ENCODE results near the gene TEAD3.
"Not testable (repeated sequence)": the region's sequence is repeated elsewhere in the genome, so short reads cannot be mapped to it uniquely, and the experiment has no call there.

Gene TEAD3

DNA sequence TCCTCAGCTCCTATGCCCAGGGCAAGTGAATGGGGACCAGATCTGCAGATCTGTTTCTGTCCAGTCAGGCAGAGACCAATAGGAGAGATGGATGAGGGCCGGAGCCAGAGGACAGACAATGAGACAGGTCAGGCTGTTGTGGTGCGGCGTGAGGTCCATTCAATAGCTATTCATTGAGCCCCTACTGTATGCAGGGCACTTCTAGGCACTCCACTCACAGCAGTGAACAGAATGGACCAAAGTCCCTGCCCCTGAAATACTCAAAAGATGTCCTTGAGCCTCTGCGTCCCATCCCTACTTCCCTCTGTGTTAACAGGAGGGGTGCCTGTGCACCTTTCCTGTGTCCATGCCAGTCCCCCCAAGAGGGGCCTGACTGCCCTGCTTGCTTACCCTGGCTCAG is 24.4 kb upstream of the TEAD3 start:
- ATAC-seq (replicated peaks): no peak

DNA sequence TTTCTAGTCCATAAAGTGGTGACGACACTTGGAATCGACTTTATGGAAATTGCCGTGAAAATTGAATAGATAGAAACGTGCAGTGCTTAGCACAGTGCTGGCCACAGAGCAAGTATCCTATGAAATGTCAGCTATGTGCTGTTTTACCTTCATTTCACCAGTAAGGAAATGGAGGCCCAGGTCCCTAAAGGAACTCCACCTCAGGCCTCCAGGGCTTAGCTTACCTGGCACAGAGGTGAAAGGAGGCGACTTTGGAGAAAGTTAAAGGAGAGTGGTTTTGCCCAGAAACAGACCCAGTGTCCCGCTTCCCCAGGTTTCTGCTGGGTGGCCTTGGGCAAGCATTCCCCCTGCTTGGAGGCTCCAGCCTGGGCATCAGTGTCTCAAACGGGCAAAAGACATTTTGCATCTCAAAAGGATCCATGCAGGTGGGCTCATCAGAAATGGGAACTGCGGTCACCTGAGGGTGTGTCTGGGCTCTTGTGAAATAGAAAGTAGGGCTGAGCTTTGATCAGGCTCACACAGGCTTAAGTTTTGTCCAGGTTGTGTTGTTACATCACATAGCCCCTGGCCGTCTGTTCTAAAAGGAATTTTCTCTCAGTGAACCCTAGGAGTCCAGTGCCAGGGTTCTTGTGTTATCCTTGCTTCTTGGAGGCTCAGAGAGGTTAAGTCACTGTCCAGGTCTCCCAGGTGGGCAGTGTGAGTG is 22.6 kb upstream of the TEAD3 start:
- Mint-ChIP-seq H3K36me3 (ENCODE audit: insufficient read depth) (peaks cover 5% of the 10 kb centered on the region), H3K4me1 (ENCODE audit: low read depth in 2 of 2) (peaks cover 18 to 36% of the 10 kb centered on the region in 2 donors), H3K9me3 (no peaks in the 10 kb centered on the region), H3K27me3 (peaks cover 0 to 6% of the 10 kb centered on the region in 2 donors), H3K4me3 (no peak overlapping the region), H3K27ac (no peak overlapping the region)
- ATAC-seq (replicated peaks): no peak
- no peak for DNase-seq

More for the DNA sequence above, 24.4 kb upstream of the TEAD3 start:
- no peak overlapping the region for H3K4me3 Mint-ChIP-seq
- no peak overlapping the region for H3K27ac Mint-ChIP-seq
- H3K27me3 Mint-ChIP-seq: no peaks in the 10 kb centered on the region
- H3K9me3 Mint-ChIP-seq: no peaks in the 10 kb centered on the region
- H3K36me3 Mint-ChIP-seq (ENCODE audit: insufficient read depth): peaks cover 11% of the 10 kb centered on the region
- DNase-seq: no peak
- H3K4me1 Mint-ChIP-seq (ENCODE audit: low read depth in 2 of 2): peaks cover 18 to 37% of the 10 kb centered on the region in 2 donors

DNA sequence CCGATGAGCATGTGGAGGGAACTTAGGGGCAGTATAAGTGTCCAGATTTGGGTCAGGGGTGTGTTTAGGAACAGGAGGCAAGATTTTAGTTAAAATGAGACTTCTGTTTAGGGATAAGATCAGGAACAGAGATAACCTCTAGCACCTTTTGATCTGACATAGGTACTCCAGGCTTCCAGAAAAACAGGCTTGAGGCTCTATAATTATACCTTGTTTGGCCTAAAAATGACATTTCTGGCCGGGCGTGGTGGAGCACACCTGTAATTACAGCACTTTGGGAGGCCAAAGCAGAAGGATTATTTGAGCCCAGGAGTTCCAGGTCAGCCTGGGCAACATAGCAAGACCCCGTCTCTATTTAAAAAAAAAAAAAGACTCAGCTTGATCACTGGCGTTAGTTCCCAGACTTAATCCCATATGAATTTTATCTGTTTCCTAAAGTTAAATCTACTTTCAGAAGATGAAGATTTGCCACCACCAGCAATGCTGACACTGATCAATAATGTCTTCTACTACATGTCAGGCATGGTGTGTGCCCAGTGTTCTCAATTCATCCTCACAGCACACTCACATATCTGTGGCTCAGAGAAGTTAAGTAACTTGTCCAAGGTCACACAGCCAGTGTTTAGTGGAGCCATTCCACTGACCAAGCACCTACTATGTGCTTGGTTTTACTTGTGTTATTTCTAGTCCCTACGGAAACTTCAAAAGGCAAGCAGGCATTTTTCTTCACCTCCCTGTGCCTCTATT is 21.9 kb upstream of the TEAD3 start:
- H3K36me3 Mint-ChIP-seq (ENCODE audit: insufficient read depth): peaks cover 5% of the 10 kb centered on the region
- DNase-seq (no peak), ATAC-seq (replicated peaks) (no peak)
- peaks cover 18 to 31% of the 10 kb centered on the region in 2 donors for H3K4me1 Mint-ChIP-seq (ENCODE audit: low read depth in 2 of 2)
- H3K27ac Mint-ChIP-seq: no peak overlapping the region
- H3K9me3 Mint-ChIP-seq: no peaks in the 10 kb centered on the region
- H3K4me3 Mint-ChIP-seq: no peak overlapping the region
- peaks cover 5 to 11% of the 10 kb centered on the region in 2 donors for H3K27me3 Mint-ChIP-seq

DNA sequence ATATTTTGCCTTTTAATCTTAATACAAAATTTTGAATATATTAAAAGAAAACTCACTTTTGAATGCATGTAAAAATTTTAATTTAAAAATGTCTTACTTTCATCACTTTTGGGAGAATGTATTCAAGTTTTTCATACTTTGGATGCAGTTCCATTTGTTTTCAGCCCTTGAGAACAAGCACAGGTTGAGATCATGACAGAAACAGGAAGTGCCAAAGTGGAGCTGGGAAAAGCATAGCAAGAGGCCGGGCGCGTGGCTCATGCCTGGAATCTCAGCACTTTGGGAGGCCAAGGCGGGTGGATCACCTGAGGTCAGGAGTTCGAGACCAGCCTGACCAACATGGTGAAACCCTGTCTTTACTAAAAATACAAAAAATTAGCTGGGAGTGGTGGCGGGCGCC is 21.1 kb upstream of the TEAD3 start:
- not testable (repeated sequence) for DNase-seq; ATAC-seq (replicated peaks); H3K9me3 Mint-ChIP-seq; H3K27ac Mint-ChIP-seq; H3K4me3 Mint-ChIP-seq; H3K36me3 Mint-ChIP-seq (ENCODE audit: insufficient read depth)
- Mint-ChIP-seq H3K27me3 (peaks cover 5 to 14% of the 10 kb centered on the region in 2 donors), H3K4me1 (ENCODE audit: low read depth in 2 of 2) (peaks cover 11 to 23% of the 10 kb centered on the region in 2 donors)

DNA sequence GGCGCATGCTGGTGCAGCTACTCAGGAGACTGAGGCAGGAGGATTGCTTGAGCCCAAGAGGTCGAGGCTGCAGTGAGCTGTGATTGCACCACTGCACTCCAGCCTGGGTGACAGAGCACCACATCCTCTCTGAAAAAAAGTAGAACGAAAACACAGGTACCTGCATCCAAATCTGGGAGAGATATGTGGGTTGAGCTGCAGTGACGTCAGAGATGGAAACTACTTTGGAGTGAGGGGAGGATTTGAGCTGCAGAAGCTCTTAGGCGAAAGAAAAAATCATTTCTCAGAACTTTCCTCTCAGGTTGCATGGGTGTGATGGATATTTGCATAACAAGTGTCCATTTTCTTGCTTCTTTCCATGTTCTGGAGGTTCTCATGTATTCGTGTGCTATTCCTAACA is 19.8 kb upstream of the TEAD3 start:
- H3K4me3 Mint-ChIP-seq: no peak overlapping the region
- H3K9me3 Mint-ChIP-seq: no peaks in the 10 kb centered on the region
- H3K4me1 Mint-ChIP-seq (ENCODE audit: low read depth in 2 of 2): peaks cover 5 to 14% of the 10 kb centered on the region in 2 donors
- H3K27ac Mint-ChIP-seq: no peak overlapping the region
- peaks cover 5 to 27% of the 10 kb centered on the region in 2 donors for H3K27me3 Mint-ChIP-seq
- H3K36me3 Mint-ChIP-seq (ENCODE audit: insufficient read depth): peaks cover 3% of the 10 kb centered on the region
- ATAC-seq (replicated peaks): no peak
- DNase-seq: no peak

DNA sequence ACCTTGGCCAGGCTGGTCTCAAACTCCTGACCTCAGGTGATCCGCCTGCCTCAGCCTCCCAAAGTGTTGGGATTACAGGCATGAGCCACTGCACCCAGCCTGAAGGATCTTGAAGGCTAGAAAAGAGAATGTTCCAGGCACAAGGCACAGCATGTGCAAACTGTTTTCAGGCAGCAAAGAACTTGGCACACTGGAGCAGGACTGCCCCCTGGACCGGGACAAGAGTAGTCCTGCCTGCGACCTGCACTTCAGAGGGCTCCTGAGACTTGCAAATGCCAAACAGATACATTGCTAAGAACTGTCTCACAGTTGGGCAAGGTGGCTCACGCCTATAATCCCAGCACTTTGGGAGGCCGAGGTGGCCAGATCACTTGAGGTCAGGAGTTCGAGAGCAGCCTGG is 19.1 kb upstream of the TEAD3 start:
- H3K27me3 Mint-ChIP-seq: peaks cover 5 to 34% of the 10 kb centered on the region in 2 donors
- H3K4me1 Mint-ChIP-seq (ENCODE audit: low read depth in 2 of 2); DNase-seq; H3K4me3 Mint-ChIP-seq; H3K36me3 Mint-ChIP-seq (ENCODE audit: insufficient read depth); H3K9me3 Mint-ChIP-seq; H3K27ac Mint-ChIP-seq; ATAC-seq (replicated peaks): not testable (repeated sequence)

DNA sequence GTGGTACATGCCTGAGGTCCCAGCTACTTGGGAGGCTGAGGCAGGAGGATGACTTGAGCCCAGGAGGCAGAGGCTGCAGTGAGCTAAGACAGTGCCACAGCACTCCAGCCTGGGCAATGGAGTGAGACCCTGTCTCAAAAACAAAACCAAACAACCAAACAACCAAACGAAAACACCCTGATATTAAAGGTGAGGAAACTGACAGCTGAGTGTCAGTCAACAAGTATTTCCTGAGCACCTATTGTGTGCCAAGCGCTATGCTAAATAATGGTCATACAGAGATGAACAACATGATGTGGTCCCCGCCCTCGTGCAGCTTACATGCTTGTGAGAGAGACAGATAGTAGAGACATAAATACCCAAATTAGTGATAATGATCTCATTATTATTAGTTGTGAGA is 17.7 kb upstream of the TEAD3 start:
- Mint-ChIP-seq H3K9me3 (no peaks in the 10 kb centered on the region), H3K36me3 (ENCODE audit: insufficient read depth) (peaks cover 3% of the 10 kb centered on the region), H3K27me3 (peaks cover 10 to 48% of the 10 kb centered on the region in 2 donors), H3K4me1 (ENCODE audit: low read depth in 2 of 2) (peaks cover 0 to 7% of the 10 kb centered on the region in 2 donors), H3K4me3 (no peak overlapping the region), H3K27ac (no peak overlapping the region)
- ATAC-seq (replicated peaks) (no peak), DNase-seq (no peak)

DNA sequence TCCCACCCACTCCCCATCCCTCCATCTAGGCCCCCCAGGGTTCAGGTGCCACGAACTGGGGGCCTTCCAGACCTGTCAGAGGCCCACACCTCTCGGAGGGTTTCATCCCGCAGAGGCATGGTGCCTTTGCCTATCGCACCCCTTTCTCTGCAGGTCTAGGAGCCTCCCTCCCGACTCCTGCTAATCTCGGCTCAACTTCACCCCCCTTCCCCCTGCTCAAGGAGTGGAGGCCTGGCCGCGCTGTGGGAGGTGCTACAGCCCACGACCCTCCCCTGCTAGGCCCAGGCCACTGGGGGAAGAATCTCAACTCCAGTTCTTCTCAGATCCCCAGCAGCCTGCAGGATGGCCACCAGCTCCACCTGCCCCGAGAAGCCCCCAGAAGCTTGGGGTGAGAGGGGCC is 15.9 kb upstream of the TEAD3 start, which contains the start of gene TULP1:
Gene TULP1, minus strand, starts transcription at position 157 of the 400 bp plus-strand sequence. Its CDS starts 38 bp downstream, at position 119.
- Mint-ChIP-seq H3K4me1 (ENCODE audit: low read depth in 2 of 2) (peaks cover 0 to 7% of the 10 kb centered on the region in 2 donors), H3K9me3 (no peaks in the 10 kb centered on the region), H3K27ac (peak within 1 kb of the TSS in 1 of 2 donors; percentile 27), H3K36me3 (ENCODE audit: insufficient read depth) (peaks cover 7% of the 10 kb centered on the region), H3K4me3 (peak within 1 kb of the TSS in 1 of 2 donors; percentile 31), H3K27me3 (peaks cover 10 to 57% of the 10 kb centered on the region in 2 donors)
- DNase-seq (no peak), ATAC-seq (replicated peaks) (no peak)

DNA sequence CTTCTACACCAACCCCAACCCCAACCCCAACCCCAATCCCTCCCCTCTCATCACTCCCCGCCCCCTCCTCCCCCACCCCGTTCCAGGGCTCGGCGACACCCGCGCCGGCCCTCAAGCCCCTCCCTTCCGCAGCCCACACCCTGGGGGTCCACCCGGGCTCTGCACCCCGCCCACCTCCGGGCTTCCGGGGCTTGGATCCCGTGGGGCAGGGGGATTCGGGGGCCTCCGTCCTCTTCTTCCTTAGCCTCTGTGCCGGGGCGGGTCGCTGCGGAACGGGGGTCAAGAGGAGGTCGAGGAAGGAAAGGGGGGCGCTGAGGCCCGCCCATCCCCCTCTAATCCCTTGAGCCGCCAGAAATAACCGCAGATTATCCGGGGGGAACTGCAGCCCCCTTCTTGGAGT is 15.1 kb upstream of the TEAD3 start:
- Mint-ChIP-seq H3K27ac (no peak overlapping the region), H3K4me3 (peak overlapping the region in 1 of 2 donors; percentile 31), H3K36me3 (ENCODE audit: insufficient read depth) (peaks cover 7% of the 10 kb centered on the region), H3K27me3 (peaks cover 10 to 57% of the 10 kb centered on the region in 2 donors), H3K9me3 (no peaks in the 10 kb centered on the region), H3K4me1 (ENCODE audit: low read depth in 2 of 2) (peaks cover 0 to 7% of the 10 kb centered on the region in 2 donors)
- ATAC-seq (replicated peaks): no peak
- DNase-seq: no peak

DNA sequence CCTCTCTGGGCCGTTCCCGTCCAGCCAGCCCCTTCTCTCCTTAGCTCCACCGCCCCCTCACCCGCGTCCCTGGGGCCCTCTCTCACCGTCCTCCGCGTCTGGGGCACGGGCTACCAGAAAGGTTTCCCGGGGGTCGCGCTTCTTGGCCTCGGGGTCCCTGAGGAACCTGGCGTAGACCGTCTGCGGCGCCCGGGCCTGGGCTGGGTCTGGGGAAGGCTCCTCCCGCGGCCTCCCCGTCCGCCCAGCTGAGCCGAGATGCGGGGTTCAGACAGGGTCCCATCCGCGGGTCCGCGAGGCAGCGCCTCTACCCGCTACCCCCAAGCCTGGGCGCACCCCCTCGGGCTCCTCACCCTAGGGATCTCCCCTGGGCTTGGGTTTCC is 14.7 kb upstream of the TEAD3 start:
- ATAC-seq (replicated peaks) (no peak), DNase-seq (no peak)
- Mint-ChIP-seq H3K9me3 (no peaks in the 10 kb centered on the region), H3K4me3 (no peak overlapping the region), H3K27ac (no peak overlapping the region), H3K27me3 (peaks cover 10 to 58% of the 10 kb centered on the region in 2 donors), H3K36me3 (ENCODE audit: insufficient read depth) (peaks cover 7% of the 10 kb centered on the region), H3K4me1 (ENCODE audit: low read depth in 2 of 2) (peaks cover 0 to 6% of the 10 kb centered on the region in 2 donors)

DNA sequence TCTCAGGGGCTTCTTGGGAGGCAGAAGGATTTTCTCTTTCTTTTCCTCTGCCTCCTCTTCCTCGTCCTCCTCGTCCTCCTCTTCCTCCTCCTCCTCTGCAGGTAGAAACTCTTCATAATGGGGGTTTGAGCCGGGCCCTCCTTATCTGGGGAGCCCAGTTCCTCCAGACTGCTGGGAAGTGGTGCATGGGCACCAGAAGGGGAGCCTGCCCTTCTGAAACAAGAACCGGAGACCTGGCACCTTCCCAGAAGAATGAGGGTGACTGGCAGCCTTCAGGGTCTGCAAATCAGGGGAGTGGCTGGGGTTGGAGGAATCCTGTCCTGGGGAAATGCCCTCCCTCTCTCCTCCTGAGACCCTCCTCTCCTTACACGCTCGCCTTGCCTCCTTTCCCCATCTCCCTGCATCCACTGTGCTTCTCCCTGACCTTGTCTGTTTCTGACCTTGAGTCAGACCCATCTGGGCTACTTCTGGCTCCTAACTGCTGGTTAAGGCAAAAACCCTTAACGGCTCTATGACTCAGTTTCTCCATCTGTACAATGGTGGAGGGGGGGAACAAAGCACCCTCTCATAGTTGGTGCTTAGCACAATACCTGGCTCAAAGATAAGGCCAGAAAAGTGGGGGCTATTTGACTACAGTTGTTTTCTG is 14.2 kb upstream of the TEAD3 start:
- no peaks in the 10 kb centered on the region for H3K9me3 Mint-ChIP-seq
- H3K36me3 Mint-ChIP-seq (ENCODE audit: insufficient read depth): peaks cover 7% of the 10 kb centered on the region
- no peak overlapping the region for H3K4me3 Mint-ChIP-seq
- peaks cover 0 to 5% of the 10 kb centered on the region in 2 donors for H3K4me1 Mint-ChIP-seq (ENCODE audit: low read depth in 2 of 2)
- no peak overlapping the region for H3K27ac Mint-ChIP-seq
- peaks cover 10 to 63% of the 10 kb centered on the region in 2 donors for H3K27me3 Mint-ChIP-seq
- no peak for ATAC-seq (replicated peaks)
- no peak for DNase-seq

DNA sequence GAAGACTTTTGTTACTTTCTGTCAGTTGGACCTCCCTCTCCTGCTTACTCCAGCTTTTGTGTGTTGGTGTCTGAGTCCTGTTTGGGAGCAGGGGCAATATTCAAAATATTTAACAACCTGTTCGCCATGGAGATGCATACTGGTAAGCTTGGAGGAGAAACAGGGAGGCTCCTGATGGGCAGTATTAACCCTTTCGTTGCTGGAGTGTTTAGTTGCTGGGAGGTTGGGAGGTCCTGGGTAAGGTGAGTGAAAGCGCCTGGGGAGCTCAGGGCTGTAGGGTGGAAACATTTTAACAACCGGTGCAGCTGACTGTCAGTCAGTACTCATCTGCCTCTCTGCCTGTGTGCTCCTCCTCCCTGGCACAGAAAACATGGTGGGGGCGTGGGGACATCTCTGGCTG is 11.7 kb upstream of the TEAD3 start:
- DNase-seq (no peak), ATAC-seq (replicated peaks) (no peak)
- no peaks in the 10 kb centered on the region for H3K9me3 Mint-ChIP-seq
- no peak overlapping the region for H3K27ac Mint-ChIP-seq
- H3K4me1 Mint-ChIP-seq (ENCODE audit: low read depth in 2 of 2): peaks cover 0 to 2% of the 10 kb centered on the region in 2 donors
- H3K36me3 Mint-ChIP-seq (ENCODE audit: insufficient read depth): peaks cover 4% of the 10 kb centered on the region
- H3K4me3 Mint-ChIP-seq: no peak overlapping the region
- peaks cover 5 to 52% of the 10 kb centered on the region in 2 donors for H3K27me3 Mint-ChIP-seq

DNA sequence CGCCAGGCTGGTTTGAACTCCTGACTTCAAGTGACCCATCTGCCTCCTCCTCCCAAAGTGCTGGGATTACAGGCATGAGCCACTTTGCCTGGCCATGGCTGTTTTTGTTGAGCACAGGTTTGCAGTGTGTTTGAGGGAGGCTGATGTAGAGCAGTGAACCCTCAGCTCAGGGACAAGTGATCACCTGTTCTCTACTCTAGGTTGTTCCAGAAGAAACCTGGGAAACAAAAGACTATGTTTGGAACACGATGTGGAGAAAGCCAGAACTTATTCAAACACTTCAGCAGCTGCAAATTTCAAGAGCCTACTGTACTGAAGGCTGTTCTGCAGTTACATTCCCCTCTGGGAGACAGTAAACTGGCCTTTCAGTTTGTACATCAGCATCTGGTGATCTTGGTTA is 11.1 kb upstream of the TEAD3 start:
- ATAC-seq (replicated peaks) (no peak), DNase-seq (no peak)
- H3K27me3 Mint-ChIP-seq: peaks cover 5 to 54% of the 10 kb centered on the region in 2 donors
- peaks cover 4% of the 10 kb centered on the region for H3K36me3 Mint-ChIP-seq (ENCODE audit: insufficient read depth)
- no peak overlapping the region for H3K27ac Mint-ChIP-seq
- no peaks in the 10 kb centered on the region for H3K9me3 Mint-ChIP-seq
- H3K4me3 Mint-ChIP-seq: no peak overlapping the region
- peaks cover 0 to 2% of the 10 kb centered on the region in 2 donors for H3K4me1 Mint-ChIP-seq (ENCODE audit: low read depth in 2 of 2)

Measured in effector memory CD8-positive, alpha-beta T cell (primary cell).